ENCODE results near the gene SHTN1.

SHTN1 gene

GRCh38 chr10:116984202-116984990 lies 20.6 kb downstream of the SHTN1 start:
- no peak for DNase-seq

GRCh38 chr10:116980041-116980440 lies 24.9 kb downstream of the SHTN1 start:
- DNase-seq, result no peak

- no peak for DNase-seq
Observed at GRCh38 chr10:116978901-116979300, 26.1 kb downstream of the SHTN1 start.

GRCh38 chr10:116974456-116975005 lies 30.5 kb downstream of the SHTN1 start:
- DNase-seq, result no peak

- DNase-seq, result no peak
Observed at GRCh38 chr10:116973946-116974455, 31.0 kb downstream of the SHTN1 start.

- DNase-seq, result no peak
Observed at GRCh38 chr10:116973371-116973905, 31.5 kb downstream of the SHTN1 start.

GRCh38 chr10:116972131-116972530 lies 32.9 kb downstream of the SHTN1 start:
- no peak for DNase-seq

- DNase-seq, result no peak
Observed at GRCh38 chr10:116970050-116970449, 34.9 kb downstream of the SHTN1 start.

- no peak for DNase-seq
Observed at GRCh38 chr10:116968331-116968730, 36.7 kb downstream of the SHTN1 start.

GRCh38 chr10:116961406-116962251 lies 43.4 kb downstream of the SHTN1 start:
- no peak for DNase-seq

GRCh38 chr10:116960066-116960776 lies 44.8 kb downstream of the SHTN1 start:
- DNase-seq, result no peak

- no peak for DNase-seq
Observed at GRCh38 chr10:116952729-116953128, 52.3 kb downstream of the SHTN1 start.

- DNase-seq, result no peak
Observed at GRCh38 chr10:116948530-116948870, 56.5 kb downstream of the SHTN1 start.

- no peak for DNase-seq
Observed at GRCh38 chr10:116947841-116948529, 57.0 kb downstream of the SHTN1 start.

GRCh38 chr10:116944911-116945310 lies 60.1 kb downstream of the SHTN1 start:
- DNase-seq, result no peak

GRCh38 chr10:116931806-116932205 lies 73.2 kb downstream of the SHTN1 start:
- DNase-seq, result no peak

GRCh38 chr10:116926426-116926825 lies 78.6 kb downstream of the SHTN1 start:
- no peak for DNase-seq

GRCh38 chr10:116925056-116925455 lies 79.9 kb downstream of the SHTN1 start:
- DNase-seq, result no peak

GRCh38 chr10:116919706-116920105 lies 85.3 kb downstream of the SHTN1 start:
- no peak for DNase-seq

- no peak for DNase-seq
Observed at GRCh38 chr10:116919164-116919563, 85.8 kb downstream of the SHTN1 start.

- DNase-seq, result no peak
Observed at GRCh38 chr10:116918583-116918982, 86.4 kb downstream of the SHTN1 start.

- DNase-seq, result no peak
Observed at GRCh38 chr10:116917481-116917880, 87.5 kb downstream of the SHTN1 start.

Data from activated gamma-delta T cell (primary cell).